ENCODE measurements around the gene MYOD1.

- TF ChIP-seq CTCF (IDR thresholded peaks at IDR 0.05) (no peak), EP300 (IDR thresholded peaks at IDR 0.05) (no peak)
Observed at GRCh38 chr11:17753641-17754040, 34.3 kb downstream of the MYOD1 start.

Data from ovary (tissue), 3 donors.